Hematopoietic multipotent progenitor cell treated with erythropoietin and hydrocortisone succinate and interleukin-3 and kit ligand, for 4 days (in vitro differentiated cells): ENCODE measurements around the gene TBCCD1.
"Not testable (repeated sequence)": the region's sequence is repeated elsewhere in the genome, so short reads cannot be mapped to it uniquely, and the experiment has no call there.

Experiments
- DNase-seq: peaks from one replicate; pipeline ENCODE4 v3.0.0-alpha.2; 2015

Gene TBCCD1

GRCh38 chr3:186596568-186597287 is 29.6 kb upstream of the TBCCD1 start:
- no peak for DNase-seq

- no peak for DNase-seq
Measured at GRCh38 chr3:186594591-186595113, 27.5 kb upstream of the TBCCD1 start.

- no peak for DNase-seq
Measured at GRCh38 chr3:186593862-186594261, 26.7 kb upstream of the TBCCD1 start.

GRCh38 chr3:186592682-186593081 is 25.5 kb upstream of the TBCCD1 start:
- DNase-seq, result no peak

- no peak for DNase-seq
Measured at GRCh38 chr3:186590580-186591295, 23.6 kb upstream of the TBCCD1 start.

GRCh38 chr3:186589856-186590579 is 22.9 kb upstream of the TBCCD1 start:
- no peak for DNase-seq

- peak; percentile 64 for DNase-seq
Measured at GRCh38 chr3:186589121-186589520, 22.0 kb upstream of the TBCCD1 start.

- no peak for DNase-seq
Measured at GRCh38 chr3:186588632-186589031, 21.5 kb upstream of the TBCCD1 start.

GRCh38 chr3:186587183-186587582 is 20.0 kb upstream of the TBCCD1 start:
- DNase-seq, result no peak

GRCh38 chr3:186586245-186586644 is 19.1 kb upstream of the TBCCD1 start:
- not testable (repeated sequence) for DNase-seq

- DNase-seq, result no peak
Measured at GRCh38 chr3:186583831-186584230, 16.7 kb upstream of the TBCCD1 start.

- DNase-seq, result no peak
Measured at GRCh38 chr3:186582541-186582940, 15.4 kb upstream of the TBCCD1 start.

GRCh38 chr3:186580785-186581184 is 13.6 kb upstream of the TBCCD1 start:
- DNase-seq, result no peak

- DNase-seq, result no peak
Measured at GRCh38 chr3:186577521-186577920, 10.4 kb upstream of the TBCCD1 start.

- DNase-seq, result peak; percentile 38
Measured at GRCh38 chr3:186571644-186572013, 4.5 kb upstream of the TBCCD1 start.

GRCh38 chr3:186570941-186571643 is 4.0 kb upstream of the TBCCD1 start:
- DNase-seq, result no peak

- DNase-seq, result peak; percentile 100
Measured at GRCh38 chr3:186570096-186570940, 3.2 kb upstream of the TBCCD1 start, which contains the start of gene DNAJB11. DNAJB11 (plus strand) TSS chr3:186570720; CDS start chr3:186570898, 178 bp downstream.

- DNase-seq, result no peak
Measured at GRCh38 chr3:186569779-186570095, 2.6 kb upstream of the TBCCD1 start.

- peak; percentile 42 for DNase-seq
Measured at GRCh38 chr3:186569361-186569760, 2.2 kb upstream of the TBCCD1 start.

- DNase-seq, result no peak
Measured at GRCh38 chr3:186566772-186567071, 417 bp downstream of the TBCCD1 start.

GRCh38 chr3:186564586-186564985 is 2.6 kb downstream of the TBCCD1 start:
- DNase-seq, result no peak

- no peak for DNase-seq
Measured at GRCh38 chr3:186552408-186553031, 14.6 kb downstream of the TBCCD1 start.
